Left forelimb (tissue), 1 donor: Measurements from ENCODE around the gene OOSP2.
"Not testable (repeated sequence)": the region's sequence is repeated elsewhere in the genome, so short reads cannot be mapped to it uniquely, and the experiment has no call there.

Source experiments
- DNase-seq: peaks from one replicate; pipeline ENCODE4 v3.0.0-alpha.2; 2018; ENCODE audit warnings: low spot score

OOSP2 gene

GRCh38 chr11:60040109-60040508 lies at the start of gene OOSP2:
Gene OOSP2 (plus strand): TSS chr11:60040409. CDS start chr11:60040460, 51 bp downstream.
- no peak for DNase-seq

DNA sequence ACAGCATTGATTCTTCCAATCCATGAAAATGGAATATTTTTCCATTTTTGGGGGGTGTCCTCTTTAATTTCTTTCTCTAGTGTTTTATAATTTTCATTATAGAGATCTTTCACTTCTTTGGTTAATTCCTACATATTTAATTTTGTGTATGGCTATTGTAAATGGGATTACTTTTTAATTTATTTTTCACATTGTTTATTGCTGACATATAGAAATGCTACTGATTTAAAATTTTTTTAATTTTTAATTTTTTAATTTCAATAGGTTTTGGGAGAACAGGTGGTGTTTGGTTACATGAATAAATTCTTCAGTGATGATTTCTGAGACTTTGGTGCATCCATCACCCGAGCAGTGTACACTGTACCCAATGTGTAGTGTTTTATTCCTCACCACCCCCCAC lies 49.8 kb upstream of the OOSP2 start:
- no peak for DNase-seq

- DNase-seq: no peak
Observed at GRCh38 chr11:59992425-59992824, 47.8 kb upstream of the OOSP2 start.

GRCh38 chr11:59997800-59998199 lies 42.4 kb upstream of the OOSP2 start:
- DNase-seq: no peak

- no peak for DNase-seq
Observed at GRCh38 chr11:59999691-60000090, 40.5 kb upstream of the OOSP2 start.

- DNase-seq: no peak
Observed at GRCh38 chr11:60003729-60004128, 36.5 kb upstream of the OOSP2 start.

DNA sequence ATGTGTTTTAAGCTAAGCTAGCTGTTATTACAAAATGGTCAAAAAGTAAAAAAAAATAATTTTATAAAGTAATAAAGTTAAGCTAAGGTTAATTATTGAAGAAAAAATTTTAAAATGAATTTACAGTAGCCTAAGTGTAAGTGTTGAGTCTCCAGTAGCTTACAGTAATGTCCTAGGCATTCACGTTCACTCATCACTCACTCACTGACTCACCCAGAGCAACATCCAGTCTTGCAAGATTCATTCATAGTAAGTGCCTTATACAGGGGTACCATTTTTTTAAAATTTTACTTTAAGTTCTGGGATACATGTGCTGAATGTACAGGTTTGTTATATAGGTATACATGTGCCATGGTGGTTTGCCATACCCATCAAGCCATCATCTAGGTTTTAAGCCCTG lies 34.8 kb upstream of the OOSP2 start:
- DNase-seq: no peak

DNA sequence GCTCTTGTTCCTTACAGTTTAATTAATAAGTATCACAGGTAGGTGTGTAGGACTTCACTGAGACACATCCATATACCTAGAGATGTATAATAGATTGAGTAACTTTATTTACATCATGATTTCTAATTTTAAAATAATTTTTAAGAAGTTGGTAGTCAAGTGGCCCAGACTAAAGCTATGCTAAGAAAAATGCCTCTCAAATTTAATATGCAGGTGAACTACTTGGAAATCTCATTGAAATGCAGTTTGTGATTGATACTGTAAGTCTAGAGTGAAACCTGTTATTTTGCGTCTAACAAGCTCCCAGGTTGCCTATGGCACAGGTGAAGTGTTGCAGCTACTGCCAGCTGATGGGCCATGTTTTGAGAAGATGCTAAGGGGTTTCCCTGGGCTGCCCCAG lies 23.3 kb upstream of the OOSP2 start, which contains the start of gene OOSP4B:
OOSP4B (plus strand) TSS at position 301 of the 400 bp plus-strand sequence.
- no peak for DNase-seq

- DNase-seq: no peak
Observed at GRCh38 chr11:60018058-60018457, 22.2 kb upstream of the OOSP2 start.

- not testable (repeated sequence) for DNase-seq
Observed at GRCh38 chr11:60020376-60020775, 19.8 kb upstream of the OOSP2 start.

DNA sequence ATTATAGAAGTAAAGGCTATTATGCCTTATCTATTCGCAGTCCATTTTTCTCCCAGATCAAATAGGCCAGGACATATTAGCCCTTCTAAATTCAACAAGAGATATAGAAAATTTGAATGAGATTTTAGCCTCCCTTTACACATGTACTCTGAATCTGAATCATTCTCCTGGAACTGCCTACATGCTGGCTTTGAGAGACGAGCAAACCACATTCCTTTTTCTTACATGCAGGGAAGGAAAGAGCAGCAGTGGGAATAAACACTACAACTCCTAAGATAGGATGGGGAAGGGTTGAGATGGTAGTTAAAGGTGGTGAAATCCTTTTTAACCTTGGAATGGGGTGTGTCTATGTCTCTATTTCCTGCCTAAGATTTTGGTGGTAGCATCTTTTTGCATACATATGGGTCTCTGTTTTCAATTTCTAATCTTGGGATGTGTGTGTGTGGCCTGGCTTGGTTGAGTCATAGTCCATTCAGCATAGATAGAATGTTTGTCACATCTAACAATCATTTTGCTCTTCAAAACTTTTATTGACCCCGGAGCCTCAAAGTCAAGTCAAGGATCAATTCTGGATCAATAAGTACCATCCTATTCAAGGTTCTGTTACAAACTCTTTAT lies 11.1 kb upstream of the OOSP2 start:
- DNase-seq: no peak

DNA sequence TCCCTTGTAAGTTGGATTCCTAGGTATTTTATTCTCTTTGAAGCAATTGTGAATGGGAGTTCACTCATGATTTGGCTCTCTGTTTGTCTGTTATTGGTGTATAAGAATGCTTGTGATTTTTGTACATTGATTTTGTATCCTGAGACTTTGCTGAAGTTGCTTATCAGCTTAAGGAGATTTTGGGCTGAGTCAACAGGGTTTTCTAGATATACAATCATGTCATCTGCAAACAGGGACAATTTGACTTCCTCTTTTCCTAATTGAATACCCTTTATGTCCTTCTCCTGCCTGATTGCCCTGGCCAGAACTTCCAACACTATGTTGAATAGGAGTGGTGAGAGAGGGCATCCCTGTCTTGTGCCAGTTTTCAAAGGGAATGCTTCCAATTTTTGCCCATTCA lies 10.2 kb downstream of the OOSP2 start:
- not testable (repeated sequence) for DNase-seq

GRCh38 chr11:60050839-60051238 lies 10.6 kb downstream of the OOSP2 start:
- DNase-seq: not testable (repeated sequence)

DNA sequence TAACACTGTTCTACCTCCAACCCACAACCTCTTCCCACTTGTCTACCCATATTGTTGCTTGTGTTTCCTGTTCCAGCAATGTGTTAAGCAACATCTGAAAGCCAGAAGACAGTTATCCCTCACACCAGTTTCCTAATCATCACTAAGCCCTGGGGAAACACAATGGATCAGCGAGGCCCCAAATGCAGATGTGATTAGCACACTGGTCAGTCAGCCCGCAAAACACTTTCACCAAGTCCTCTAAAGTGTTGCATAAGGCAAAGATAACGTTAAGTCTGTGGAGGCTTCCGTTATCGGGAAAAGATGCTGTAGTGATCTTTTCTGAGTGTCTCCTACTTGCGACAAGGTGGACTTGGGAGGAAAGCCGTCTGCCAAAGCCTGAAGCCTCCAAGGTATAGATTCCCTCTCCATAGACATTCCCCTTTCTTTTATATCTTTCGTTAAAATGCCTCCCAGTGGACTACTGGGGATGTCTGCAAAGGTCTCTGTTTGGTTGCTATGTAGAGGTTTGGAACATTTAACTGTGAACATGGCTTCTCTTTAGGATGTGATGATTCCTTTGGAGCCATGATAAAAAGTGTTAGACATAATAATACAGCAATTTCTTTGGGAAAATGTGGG lies 16.2 kb downstream of the OOSP2 start, which contains the start of gene MS4A3:
MS4A3 (plus strand) TSS at position 317 of the 621 bp plus-strand sequence. CDS start 4,496 bp downstream, outside the sequence.
- DNase-seq: no peak

DNA sequence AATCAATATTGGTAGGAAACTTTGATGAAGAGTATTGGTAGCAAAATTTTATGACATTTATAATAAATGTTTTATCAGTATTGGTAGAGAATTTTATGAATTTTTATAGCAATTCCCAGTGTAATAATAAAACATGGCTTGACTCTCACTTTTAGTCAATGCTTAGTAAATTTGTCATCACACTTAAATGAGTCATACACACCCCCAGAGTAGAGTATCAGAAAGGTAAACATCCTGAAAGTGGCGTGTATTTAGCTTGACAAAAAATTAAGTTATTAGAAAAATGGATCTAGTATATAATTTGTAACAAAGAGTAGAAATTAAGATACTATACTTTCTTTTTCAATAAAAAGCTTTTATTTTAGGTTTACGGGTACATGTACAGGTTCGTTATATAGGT lies 18.8 kb downstream of the OOSP2 start:
- no peak for DNase-seq

- DNase-seq: no peak
Observed at GRCh38 chr11:60059521-60060240, 19.5 kb downstream of the OOSP2 start.

- DNase-seq: no peak
Observed at GRCh38 chr11:60064111-60064510, 23.9 kb downstream of the OOSP2 start.

DNA sequence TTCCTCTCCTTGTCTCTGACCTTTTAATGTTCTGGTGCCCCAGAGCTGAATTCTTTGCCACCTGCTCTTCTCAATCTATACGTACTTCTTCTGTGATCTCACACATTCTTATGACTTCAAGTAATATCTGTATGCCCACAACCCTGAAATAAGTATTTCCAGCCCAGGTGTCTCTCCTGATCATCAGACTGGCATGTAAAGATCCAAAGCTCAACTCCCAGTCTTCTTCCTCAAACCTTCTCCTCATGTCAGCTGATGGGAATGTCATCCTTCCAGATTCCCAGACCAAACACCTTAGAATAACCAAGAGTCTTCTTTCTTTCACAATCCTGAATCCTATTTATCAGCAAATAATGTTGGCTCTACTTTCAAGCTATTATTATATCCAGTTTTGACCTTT lies 25.6 kb downstream of the OOSP2 start:
- DNase-seq: no peak

DNA sequence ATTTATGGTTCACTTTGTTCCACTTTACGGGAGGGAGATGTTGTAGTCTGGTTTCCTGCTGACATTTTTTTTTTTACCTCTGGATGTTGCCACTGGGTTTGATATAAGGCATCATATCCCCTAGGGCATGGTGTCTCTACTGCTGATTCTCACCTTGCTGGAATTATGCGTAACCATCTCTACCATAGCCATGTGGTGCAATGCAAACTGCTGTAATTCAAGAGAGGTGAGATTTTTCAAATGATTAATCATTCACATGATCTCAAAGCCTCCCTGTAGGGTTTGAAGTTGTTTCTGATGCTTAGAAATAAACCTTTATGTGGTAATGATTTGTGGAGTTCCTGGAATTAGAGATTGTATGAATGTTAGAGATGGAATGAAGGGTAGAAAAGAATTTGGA lies 29.2 kb downstream of the OOSP2 start:
- DNase-seq: no peak

- DNase-seq: not testable (repeated sequence)
Observed at GRCh38 chr11:60071644-60072043, 31.4 kb downstream of the OOSP2 start.

GRCh38 chr11:60077216-60077817 lies 37.1 kb downstream of the OOSP2 start:
- DNase-seq: no peak

- DNase-seq: no peak
Observed at GRCh38 chr11:60077981-60078380, 37.8 kb downstream of the OOSP2 start.

DNA sequence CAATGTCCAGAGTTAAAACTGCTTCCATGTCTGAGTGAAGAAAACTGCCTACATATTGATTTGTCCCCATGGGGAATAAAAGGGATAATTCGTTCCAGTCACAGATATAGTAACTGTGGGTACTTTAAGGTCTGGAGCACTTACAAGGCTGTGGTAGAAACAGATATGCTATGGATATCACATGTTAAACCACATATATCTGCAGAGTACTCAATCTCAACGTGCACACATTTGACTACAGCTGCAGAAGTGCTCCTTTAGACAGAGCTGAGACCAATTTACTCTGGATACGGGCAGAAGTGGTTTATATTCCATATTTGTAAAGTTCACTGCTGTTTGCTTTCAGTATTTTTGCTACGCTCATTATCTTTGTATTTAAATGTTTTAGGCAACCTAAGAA lies 38.5 kb downstream of the OOSP2 start:
- no peak for DNase-seq
